ENCODE data around the gene NHLRC4. TPM values are rescaled to one million over a fixed set of nuclear protein-coding genes. Genes with fewer than 3 reads are reported as not detected.

The NHLRC4 gene
- total RNA-seq, 4 donors from 2014 or later, result 0.09 to 0.95 (median 0.59) TPM; not detected in 1

DNA sequence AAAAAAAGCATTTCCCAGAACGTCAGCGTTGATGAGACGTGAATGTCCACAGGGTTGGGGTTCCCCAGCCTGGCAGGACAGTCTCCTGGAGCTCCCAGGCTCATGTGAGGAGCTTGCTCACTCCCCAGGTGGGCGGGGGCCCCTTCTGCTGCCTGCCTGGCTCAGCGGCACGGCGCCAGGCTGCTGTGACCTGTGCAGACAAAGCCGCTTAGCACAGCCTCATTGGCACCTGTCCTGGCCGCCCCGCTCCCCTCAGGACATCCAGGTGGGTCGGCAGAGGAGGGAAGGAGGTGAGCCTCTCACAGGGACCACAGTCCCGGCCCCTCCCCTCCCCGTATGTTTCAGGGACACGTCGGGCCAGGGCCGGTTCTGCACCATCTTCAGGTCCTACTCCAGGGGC lies 51.0 kb downstream of the NHLRC4 start:
- Histone ChIP-seq H3K27ac (no peak overlapping the region), H3K9me3 (no peaks in the 10 kb centered on the region), H3K4me3 (no peak overlapping the region), H3K27me3 (no peaks in the 10 kb centered on the region), H3K4me1 (peaks cover 7 to 37% (median 9%) of the 10 kb centered on the region in 3 donors), H3K36me3 (peaks cover 0 to 45% (median 0%) of the 10 kb centered on the region in 3 donors)
- TF ChIP-seq POLR2A (IDR thresholded peaks at IDR 0.05), result no peak
- TF ChIP-seq, protein P1, sequence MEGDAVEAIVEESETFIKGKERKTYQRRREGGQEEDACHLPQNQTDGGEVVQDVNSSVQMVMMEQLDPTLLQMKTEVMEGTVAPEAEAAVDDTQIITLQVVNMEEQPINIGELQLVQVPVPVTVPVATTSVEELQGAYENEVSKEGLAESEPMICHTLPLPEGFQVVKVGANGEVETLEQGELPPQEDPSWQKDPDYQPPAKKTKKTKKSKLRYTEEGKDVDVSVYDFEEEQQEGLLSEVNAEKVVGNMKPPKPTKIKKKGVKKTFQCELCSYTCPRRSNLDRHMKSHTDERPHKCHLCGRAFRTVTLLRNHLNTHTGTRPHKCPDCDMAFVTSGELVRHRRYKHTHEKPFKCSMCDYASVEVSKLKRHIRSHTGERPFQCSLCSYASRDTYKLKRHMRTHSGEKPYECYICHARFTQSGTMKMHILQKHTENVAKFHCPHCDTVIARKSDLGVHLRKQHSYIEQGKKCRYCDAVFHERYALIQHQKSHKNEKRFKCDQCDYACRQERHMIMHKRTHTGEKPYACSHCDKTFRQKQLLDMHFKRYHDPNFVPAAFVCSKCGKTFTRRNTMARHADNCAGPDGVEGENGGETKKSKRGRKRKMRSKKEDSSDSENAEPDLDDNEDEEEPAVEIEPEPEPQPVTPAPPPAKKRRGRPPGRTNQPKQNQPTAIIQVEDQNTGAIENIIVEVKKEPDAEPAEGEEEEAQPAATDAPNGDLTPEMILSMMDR (IDR thresholded peaks at IDR 0.05), result no peak
- WGBS, 2 donors, result 58 to 74% methylated on average over 9 to 10 of the region's 16 CpGs
- intact Hi-C loops (cut with DNase I), result no loop called here
- DNase-seq, result no peak

Small RNA genes within 50 kb of the gene (small RNA-seq; reads per million reads assigned to genes)
- gene MIR3176 (0.42 to 0.82 (median 0.61) reads per million in 4 donors), gene MIR5587 (0 to 0.18 (median 0) reads per million in 4 donors), gene Z98883.1 (0 reads per million in 4 donors)

Other genes with a start within 250 kb of the NHLRC4 start
- 10 to 100 TPM; 17.8 to 32.2 (median 22.2) TPM for gene AXIN1, start 214.3 kb upstream of the NHLRC4 start, total RNA-seq
- gene MRPL28, start 196.5 kb upstream of the NHLRC4 start, total RNA-seq, result 10 to 100 TPM; 57.9 to 68.2 (median 63.0) TPM
- 10 to 100 TPM; 23.5 to 31.7 (median 27.6) TPM for gene PGAP6, start 185.0 kb upstream of the NHLRC4 start, total RNA-seq
- gene NME4, start 169.8 kb upstream of the NHLRC4 start, total RNA-seq, result 10 to 100 TPM; 20.7 to 48.3 (median 25.3) TPM
- gene DECR2, start 165.1 kb upstream of the NHLRC4 start, total RNA-seq, result 10 to 100 TPM; 13.6 to 19.6 (median 17.0) TPM
- 10 to 100 TPM in 2 of 4 donors, 1 to 10 TPM in 2; 8.0 to 25.6 (median 10.1) TPM for gene RAB11FIP3, start 141.4 kb upstream of the NHLRC4 start, total RNA-seq
- 10 to 100 TPM; 29.4 to 69.6 (median 52.4) TPM for gene CAPN15, start 39.3 kb upstream of the NHLRC4 start, total RNA-seq
- gene PRR35, start 6.6 kb upstream of the NHLRC4 start, total RNA-seq, result not detected
- 10 to 100 TPM; 15.9 to 24.0 (median 20.4) TPM for gene PIGQ, start 3.0 kb downstream of the NHLRC4 start, total RNA-seq
- gene RAB40C, start 23.1 kb downstream of the NHLRC4 start, total RNA-seq, result 10 to 100 TPM; 14.2 to 31.4 (median 20.3) TPM
- gene WFIKKN1, start 64.0 kb downstream of the NHLRC4 start, total RNA-seq, result 1 to 10 TPM in 1 of 4 donors, under 1 TPM in 3; under 0.01 to 1.8 (median 0.29) TPM
- 100 to 1,000 TPM in 1 of 4 donors, 10 to 100 TPM in 3; 69.6 to 105 (median 79.9) TPM for gene METTL26, start 69.3 kb downstream of the NHLRC4 start, total RNA-seq
- 10 to 100 TPM; 17.3 to 35.6 (median 28.1) TPM for gene MCRIP2, start 74.8 kb downstream of the NHLRC4 start, total RNA-seq
- 10 to 100 TPM in 3 of 4 donors, 1 to 10 TPM in 1; 7.2 to 26.5 (median 15.8) TPM for gene WDR90, start 82.4 kb downstream of the NHLRC4 start, total RNA-seq
- 10 to 100 TPM; 28.4 to 70.2 (median 48.9) TPM for gene RHOT2, start 101.1 kb downstream of the NHLRC4 start, total RNA-seq
- 1 to 10 TPM in 1 of 4 donors, under 1 TPM in 2, not detected in 1; 0.38 to 1.1 (median 0.57) TPM for gene RHBDL1, start 108.7 kb downstream of the NHLRC4 start, total RNA-seq
- 100 to 1,000 TPM; 102 to 148 (median 120) TPM for gene STUB1, start 113.4 kb downstream of the NHLRC4 start, total RNA-seq
- gene JMJD8, start 117.3 kb downstream of the NHLRC4 start, total RNA-seq, result 10 to 100 TPM; 53.7 to 70.7 (median 62.5) TPM
- gene WDR24, start 123.4 kb downstream of the NHLRC4 start, total RNA-seq, result 10 to 100 TPM in 1 of 4 donors, 1 to 10 TPM in 3; 6.9 to 11.8 (median 7.8) TPM
- 1 to 10 TPM; 2.2 to 8.4 (median 3.7) TPM for gene FBXL16, start 138.8 kb downstream of the NHLRC4 start, total RNA-seq
- gene METRN, start 148.1 kb downstream of the NHLRC4 start, total RNA-seq, result 10 to 100 TPM in 2 of 4 donors, 1 to 10 TPM in 2; 4.2 to 12.7 (median 8.8) TPM
- gene ANTKMT, start 154.1 kb downstream of the NHLRC4 start, total RNA-seq, result 10 to 100 TPM; 11.6 to 29.1 (median 24.2) TPM
- gene CCDC78, start 159.4 kb downstream of the NHLRC4 start, total RNA-seq, result 1 to 10 TPM in 1 of 4 donors, under 1 TPM in 3; under 0.01 to 1.0 (median 0.47) TPM
- 1 to 10 TPM in 3 of 4 donors, not detected in 1; 1.7 to 5.7 (median 4.8) TPM for gene HAGHL, start 160.1 kb downstream of the NHLRC4 start, total RNA-seq
- gene CIAO3, start 174.0 kb downstream of the NHLRC4 start, total RNA-seq, result 10 to 100 TPM; 29.7 to 34.5 (median 33.2) TPM
- 1 to 10 TPM in 2 of 4 donors, under 1 TPM in 2; 0.79 to 5.4 (median 2.3) TPM for gene MSLN, start 193.7 kb downstream of the NHLRC4 start, total RNA-seq
- gene RPUSD1, start 221.4 kb downstream of the NHLRC4 start, total RNA-seq, result 10 to 100 TPM; 20.3 to 33.3 (median 24.9) TPM
- gene CHTF18, start 221.6 kb downstream of the NHLRC4 start, total RNA-seq, result 10 to 100 TPM in 1 of 4 donors, 1 to 10 TPM in 3; 5.0 to 17.8 (median 7.3) TPM
- not detected for gene GNG13, start 233.7 kb downstream of the NHLRC4 start, total RNA-seq